Activated CD4-positive, alpha-beta T cell treated with anti-CD3 and anti-CD28 coated beads, Interleukin-2, amount 50 U/mL, for 24 hours (primary cell): ENCODE data around the gene HSPA6.
A peak's percentile ranks its signal among the peaks of the same experiment; 100 is the strongest.
"Not testable (repeated sequence)": the region's sequence is repeated elsewhere in the genome, so short reads cannot be mapped to it uniquely, and the experiment has no call there.

Source experiments
- DNase-seq, 2 donors: peaks; one replicate each; pipeline ENCODE4 v3.0.0-alpha.2; 2020; ENCODE audit warnings: low read depth in 1 of 2, low spot score in 1 of 2

The HSPA6 gene

GRCh38 chr1:161502641-161503393 is 21.5 kb upstream of the HSPA6 start:
- no peak for DNase-seq

- no peak for DNase-seq
Observed at GRCh38 chr1:161503394-161503748, 21.0 kb upstream of the HSPA6 start.

- no peak for DNase-seq
Observed at GRCh38 chr1:161505686-161506085, 18.7 kb upstream of the HSPA6 start.

- DNase-seq: no peak
Observed at GRCh38 chr1:161506336-161507223, 17.8 kb upstream of the HSPA6 start.

- DNase-seq: no peak
Observed at GRCh38 chr1:161510477-161510876, 13.9 kb upstream of the HSPA6 start.

- no peak for DNase-seq
Observed at GRCh38 chr1:161511018-161511755, 13.2 kb upstream of the HSPA6 start.

GRCh38 chr1:161511756-161512060 is 12.6 kb upstream of the HSPA6 start:
- DNase-seq: no peak

- not testable (repeated sequence) for DNase-seq
Observed at GRCh38 chr1:161512636-161513447, 11.5 kb upstream of the HSPA6 start.

- DNase-seq: not testable (repeated sequence)
Observed at GRCh38 chr1:161513448-161513780, 10.9 kb upstream of the HSPA6 start.

GRCh38 chr1:161513953-161514352 is 10.4 kb upstream of the HSPA6 start:
- DNase-seq: not testable (repeated sequence)

- DNase-seq: not testable (repeated sequence)
Observed at GRCh38 chr1:161523041-161523816, 1.1 kb upstream of the HSPA6 start.

GRCh38 chr1:161524742-161525291 is 477 bp downstream of the HSPA6 start:
- DNase-seq: not testable (repeated sequence)

- DNase-seq: not testable (repeated sequence)
Observed at GRCh38 chr1:161525321-161525720, 981 bp downstream of the HSPA6 start.

GRCh38 chr1:161525918-161526317 is 1.6 kb downstream of the HSPA6 start:
- not testable (repeated sequence) for DNase-seq

- DNase-seq: not testable (repeated sequence)
Observed at GRCh38 chr1:161528550-161528949, 4.2 kb downstream of the HSPA6 start.

- DNase-seq: not testable (repeated sequence)
Observed at GRCh38 chr1:161529463-161530104, 5.2 kb downstream of the HSPA6 start.

GRCh38 chr1:161530158-161530557 is 5.8 kb downstream of the HSPA6 start:
- DNase-seq: peak; percentile 51 to 84

- peak; percentile 87 to 99 for DNase-seq
Observed at GRCh38 chr1:161530671-161531641, 6.6 kb downstream of the HSPA6 start.
